GM12878 (cell line): ENCODE data around the gene CACNA2D4. TPM values are rescaled to one million over a fixed set of nuclear protein-coding genes. Genes with fewer than 3 reads are reported as not detected.

ENCODE experiments used
- ATAC-seq: fragments of 200-7000 bp; cut with Tn5 transposase; 3 replicates; pipeline ENCODE4 v1.9.1; 2020; ENCODE audit warnings: mild to moderate bottlenecking, moderate library complexity
- BruUV-seq: library from RNA; stranded (reverse); fragments of 400-500 nt; replicated peaks from 2 replicates; lab custom pipeline; 2021; lab: Mats Ljungman, UMichigan
- CTCF ChIA-PET: fragments of 300-600 bp; sonication (Branson Sonifier 250); formaldehyde crosslinking; extraction: SDS; loops from one replicate; lab custom pipeline; 2021; ENCODE audit warnings: inconsistent platforms; lab: Yijun Ruan, JAX
- POLR2A ChIA-PET: fragments of 350-600 bp; formaldehyde crosslinking; extraction: SDS; loops from one replicate; lab custom pipeline; 2021; ENCODE audit warnings: inconsistent platforms; lab: Charles Lee
- RAD21 ChIA-PET: fragments of 300-600 bp; sonication (Branson Sonifier 250); formaldehyde crosslinking; loops from one replicate; lab custom pipeline; 2023; ENCODE audit warnings: antibody characterized with exemption; ENCODE audit not compliant: unreplicated experiment; lab: Charles Lee
- SMC1A ChIA-PET: fragments of 300-600 bp; sonication (Branson Sonifier 250); formaldehyde crosslinking; loops from one replicate; lab custom pipeline; 2023; ENCODE audit not compliant: unreplicated experiment, uncharacterized antibody; lab: Charles Lee
- DNase-seq: peaks from one replicate; pipeline ENCODE4 v3.0.0-alpha.2; 2011; ENCODE audit warnings: low read depth, low spot score
- FAIRE-seq: peaks from 3 replicates; lab custom pipeline; 2011; peaks lifted over from hg19 to GRCh38; lab: Jason Lieb, UNC
- H2AFZ ChIP-seq: 2 replicates; pipeline ENCODE4 v1.6.0; 2011; ENCODE audit warnings: low read depth, low read length, control low read depth; ENCODE audit not compliant: control insufficient read depth
- H3K27ac ChIP-seq: 2 replicates; pipeline ENCODE4 v1.5.1; 2011; ENCODE audit warnings: control low read depth; ENCODE audit not compliant: control insufficient read depth, insufficient read depth
- H3K27me3 ChIP-seq, 2 experiments: replicated peaks in 1 of 2; 2 replicates each; pipeline versions ENCODE4 v1.6.0 to v1.6.1; 2011; ENCODE audit warnings: low read length in 1 of 2; ENCODE audit not compliant: control insufficient read depth in 2 of 2, insufficient read depth in 2 of 2
- H3K36me3 ChIP-seq, 2 experiments: 2 replicates each; pipeline ENCODE4 v1.5.1; 2011; ENCODE audit warnings: low read length in 1 of 2; ENCODE audit not compliant: control insufficient read depth in 2 of 2, insufficient read depth in 2 of 2
- H3K4me1 ChIP-seq: 2 replicates; pipeline ENCODE4 v1.6.1; 2011; ENCODE audit warnings: mild to moderate bottlenecking, low read length, moderate library complexity, mixed read lengths; ENCODE audit not compliant: control insufficient read depth, insufficient read depth
- H3K4me2 ChIP-seq: 2 replicates; pipeline ENCODE4 v1.6.0; 2011; ENCODE audit warnings: control low read depth; ENCODE audit not compliant: control insufficient read depth, insufficient read depth
- H3K4me3 ChIP-seq: fragments of 200-600 bp; sonication (generic); 2 replicates; pipeline ENCODE4 v1.5.1; 2016
- H3K79me2 ChIP-seq: 2 replicates; pipeline ENCODE4 v1.6.0; 2011; ENCODE audit warnings: low read length; ENCODE audit not compliant: control insufficient read depth, insufficient read depth
- H3K9ac ChIP-seq: 2 replicates; pipeline ENCODE4 v1.8.0; 2011; ENCODE audit warnings: low read length, control low read depth, mixed read lengths; ENCODE audit not compliant: control insufficient read depth, insufficient read depth
- H3K9me3 ChIP-seq: replicated peaks from 3 replicates; pipeline ENCODE4 v1.5.1; 2011; ENCODE audit warnings: mild to moderate bottlenecking, low read length; ENCODE audit not compliant: control insufficient read depth, insufficient read depth
- H4K20me1 ChIP-seq: 2 replicates; pipeline ENCODE4 v1.6.0; 2011; ENCODE audit not compliant: control insufficient read depth, insufficient read depth
- EZH2 ChIP-seq: IDR thresholded peaks from 2 replicates; pipeline ENCODE4 v1.6.1; 2012; ENCODE audit warnings: low read depth, mild to moderate bottlenecking, control low read depth, inconsistent platforms, low read length, borderline replicate concordance; ENCODE audit not compliant: control insufficient read depth
- MXI1 ChIP-seq: fragments of 150-350 bp; IDR thresholded peaks from 2 replicates; pipeline ENCODE4 v1.6.1; 2011; ENCODE audit warnings: low read depth, mild to moderate bottlenecking, inconsistent platforms, low read length, improper control_type of control experiment
- NFIC ChIP-seq: IDR thresholded peaks from 2 replicates; pipeline ENCODE4 v1.6.1; 2012; ENCODE audit warnings: low read depth, mild to moderate bottlenecking, inconsistent platforms, low read length, moderate library complexity
- PAX8 ChIP-seq: fragments of 450-650 bp; IDR thresholded peaks from 2 replicates; pipeline ENCODE4 v1.6.1; 2017; ENCODE audit warnings: mild to moderate bottlenecking, moderate library complexity
- RAD51 ChIP-seq: fragments of 450-650 bp; IDR thresholded peaks from 2 replicates; pipeline ENCODE4 v1.6.1; 2016; ENCODE audit warnings: moderate library complexity, mild to moderate bottlenecking, inconsistent platforms
- SMC3 ChIP-seq: IDR thresholded peaks from 2 replicates; pipeline ENCODE4 v1.6.1; 2011; ENCODE audit warnings: low read length, improper control_type of control experiment, borderline replicate concordance
- ZNF207 ChIP-seq: fragments of 450-650 bp; IDR thresholded peaks from 2 replicates; pipeline ENCODE4 v1.6.1; 2014; ENCODE audit warnings: antibody characterized with exemption, mild to moderate bottlenecking, borderline replicate concordance
- WGBS: methylation state at CpG from one replicate; pipeline ENCODE4 v1.1.6; 2016; ENCODE audit warnings: low lambda C conversion rate; ENCODE audit not compliant: insufficient replicate concordance, insufficient coverage; ENCODE audit errors: missing lambda C conversion rate; 5-methylcytosine and 5-hydroxymethylcytosine counted together
- in situ Hi-C: fragments of 300-500 bp; cut with MboI; formaldehyde crosslinking; loops from 9 replicates; pipeline ENCODE4 v1.14.3; 2018; ENCODE audit warnings: mixed read lengths
- intact Hi-C: fragments of 100-400 bp; cut with micrococcal nuclease; formaldehyde crosslinking; loops from one replicate; pipeline ENCODE4 v1.14.2; 2022; ENCODE audit not compliant: unreplicated experiment
- polyA plus RNA-seq, 11 experiments: library from polyadenylated mRNA; depleted of rRNA in 4 of 11; unstranded in 6 of 11; stranded (reverse) in 5 of 11; fragments of >200 nt; fragmentation: Nextera tagmentation in 4 of 11; fragmentation: Illumina TruSeq in 1 of 11; extraction: Ambion mirVana in 4 of 11; extraction: Trizol in 1 of 11; gene quantifications; 1 replicate in 1 of 11; 2 replicates in 10 of 11; pipeline versions ENCODE4 v1.2.1 to v1.2.3, GENCODE V29; 2011 to 2016; ENCODE audit warnings: inconsistent platforms in 2 of 11, missing spikeins in 2 of 11, low read depth in 1 of 11
- total RNA-seq, 4 experiments: library from RNA; depleted of rRNA in 3 of 4; stranded (reverse); fragments of >200 nt in 3 of 4; fragmentation: Illumina TruSeq in 1 of 4; extraction: Trizol in 1 of 4; gene quantifications; 2 replicates each; pipeline versions ENCODE4 v1.2.1 to v1.2.3, GENCODE V29; 2013 to 2021
- TF ChIP-seq, protein P1 (sequence below): fragments of 450-650 bp; IDR thresholded peaks from 2 replicates; pipeline ENCODE4 v1.6.1; 2017; ENCODE audit warnings: mild to moderate bottlenecking, moderate library complexity
- TF ChIP-seq, protein P2 (sequence below): fragments of 450-650 bp; formaldehyde crosslinking; IDR thresholded peaks from 2 replicates; pipeline ENCODE4 v1.4.0; 2020; ENCODE audit warnings: mild to moderate bottlenecking, moderate library complexity
- TF ChIP-seq, protein P3 (sequence below): IDR thresholded peaks from 2 replicates; pipeline ENCODE4 v1.6.1; 2012; ENCODE audit warnings: improper control_type of control experiment, low read depth, low read length; ENCODE audit not compliant: insufficient replicate concordance

Gene CACNA2D4
- total and polyA plus RNA-seq, 10 of the 15 experiments (the other 5 are each of a cell fraction or from before 2014, with no cell fraction given), result 0.03 to 1.0 (median 0.65) TPM

DNA sequence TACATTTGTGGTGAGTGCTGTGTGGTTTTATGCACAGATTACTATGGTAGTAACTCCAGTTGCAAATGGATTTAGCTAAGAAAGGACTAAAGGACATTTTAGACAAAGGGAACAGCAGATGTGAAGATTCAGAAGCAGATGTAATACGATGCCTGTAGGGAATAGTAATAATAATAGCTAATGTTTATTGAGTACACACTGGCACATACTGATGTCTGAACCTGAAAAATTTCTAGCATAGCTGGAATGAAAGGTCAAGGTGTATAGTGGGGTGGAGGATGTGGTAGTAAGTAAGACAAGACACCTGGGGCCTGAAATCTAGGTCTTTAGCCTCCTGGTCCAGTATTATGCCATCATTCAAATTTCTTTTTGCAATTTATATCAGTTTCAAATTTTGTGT, 152.3 kb downstream of the CACNA2D4 start:
- no peaks in the 10 kb centered on the region for H3K9me3 ChIP-seq
- 95% methylated on average over 1 of the region's 1 CpG for WGBS
- no peaks in the 10 kb centered on the region for H3K27me3 ChIP-seq
- in situ Hi-C loops (no loop called here), intact Hi-C loops (no loop called here)
- POLR2A ChIA-PET, result interaction anchor here (0.9 kb wide), 1 partner anchor 78 kb away, joined by 3 read pairs; no protein-coding TSS in a partner anchor
- H3K79me2 ChIP-seq, result no peaks in the 10 kb centered on the region; the same call in none of the 2 replicates
- H3K27ac ChIP-seq, result no peak overlapping the region
- H3K4me3 ChIP-seq, result no peak overlapping the region
- peaks cover 0 to 4% of the 10 kb centered on the region in 2 experiments; a peak in 3 of 4 replicates for H3K36me3 ChIP-seq
- no TSS peak for BruUV-seq
- RAD21 ChIA-PET, result interaction anchor here (1.4 kb wide), 1 partner anchor 174 kb away, joined by 3 read pairs; no protein-coding TSS in a partner anchor
- DNase-seq, result no peak
- no peaks in the 10 kb centered on the region for H4K20me1 ChIP-seq
- CTCF ChIA-PET, result interaction anchor here (1.2 to 1.8 kb wide), 3 partner anchors 9 to 113 kb away, joined by 3 to 8 read pairs (median 7); no protein-coding TSS in a partner anchor
- no peak overlapping the region for H2AFZ ChIP-seq
- no peaks in the 10 kb centered on the region for H3K4me1 ChIP-seq
- SMC1A ChIA-PET, result interaction anchor here (0.8 kb wide), 1 partner anchor 70 kb away, joined by 4 read pairs; no protein-coding TSS in a partner anchor
- H3K9ac ChIP-seq, result no peak overlapping the region
- FAIRE-seq, result no peak
- no peak overlapping the region for H3K4me2 ChIP-seq
- ATAC-seq, result no peak
- no peak for TF ChIP-seq PAX8
- no peak for TF ChIP-seq NFIC
- TF ChIP-seq, protein P1, sequence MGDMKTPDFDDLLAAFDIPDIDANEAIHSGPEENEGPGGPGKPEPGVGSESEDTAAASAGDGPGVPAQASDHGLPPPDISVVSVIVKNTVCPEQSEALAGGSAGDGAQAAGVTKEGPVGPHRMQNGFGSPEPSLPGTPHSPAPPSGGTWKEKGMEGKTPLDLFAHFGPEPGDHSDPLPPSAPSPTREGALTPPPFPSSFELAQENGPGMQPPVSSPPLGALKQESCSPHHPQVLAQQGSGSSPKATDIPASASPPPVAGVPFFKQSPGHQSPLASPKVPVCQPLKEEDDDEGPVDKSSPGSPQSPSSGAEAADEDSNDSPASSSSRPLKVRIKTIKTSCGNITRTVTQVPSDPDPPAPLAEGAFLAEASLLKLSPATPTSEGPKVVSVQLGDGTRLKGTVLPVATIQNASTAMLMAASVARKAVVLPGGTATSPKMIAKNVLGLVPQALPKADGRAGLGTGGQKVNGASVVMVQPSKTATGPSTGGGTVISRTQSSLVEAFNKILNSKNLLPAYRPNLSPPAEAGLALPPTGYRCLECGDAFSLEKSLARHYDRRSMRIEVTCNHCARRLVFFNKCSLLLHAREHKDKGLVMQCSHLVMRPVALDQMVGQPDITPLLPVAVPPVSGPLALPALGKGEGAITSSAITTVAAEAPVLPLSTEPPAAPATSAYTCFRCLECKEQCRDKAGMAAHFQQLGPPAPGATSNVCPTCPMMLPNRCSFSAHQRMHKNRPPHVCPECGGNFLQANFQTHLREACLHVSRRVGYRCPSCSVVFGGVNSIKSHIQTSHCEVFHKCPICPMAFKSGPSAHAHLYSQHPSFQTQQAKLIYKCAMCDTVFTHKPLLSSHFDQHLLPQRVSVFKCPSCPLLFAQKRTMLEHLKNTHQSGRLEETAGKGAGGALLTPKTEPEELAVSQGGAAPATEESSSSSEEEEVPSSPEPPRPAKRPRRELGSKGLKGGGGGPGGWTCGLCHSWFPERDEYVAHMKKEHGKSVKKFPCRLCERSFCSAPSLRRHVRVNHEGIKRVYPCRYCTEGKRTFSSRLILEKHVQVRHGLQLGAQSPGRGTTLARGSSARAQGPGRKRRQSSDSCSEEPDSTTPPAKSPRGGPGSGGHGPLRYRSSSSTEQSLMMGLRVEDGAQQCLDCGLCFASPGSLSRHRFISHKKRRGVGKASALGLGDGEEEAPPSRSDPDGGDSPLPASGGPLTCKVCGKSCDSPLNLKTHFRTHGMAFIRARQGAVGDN, result no peak
- no peak for TF ChIP-seq ZNF207
- TF ChIP-seq, protein P2, sequence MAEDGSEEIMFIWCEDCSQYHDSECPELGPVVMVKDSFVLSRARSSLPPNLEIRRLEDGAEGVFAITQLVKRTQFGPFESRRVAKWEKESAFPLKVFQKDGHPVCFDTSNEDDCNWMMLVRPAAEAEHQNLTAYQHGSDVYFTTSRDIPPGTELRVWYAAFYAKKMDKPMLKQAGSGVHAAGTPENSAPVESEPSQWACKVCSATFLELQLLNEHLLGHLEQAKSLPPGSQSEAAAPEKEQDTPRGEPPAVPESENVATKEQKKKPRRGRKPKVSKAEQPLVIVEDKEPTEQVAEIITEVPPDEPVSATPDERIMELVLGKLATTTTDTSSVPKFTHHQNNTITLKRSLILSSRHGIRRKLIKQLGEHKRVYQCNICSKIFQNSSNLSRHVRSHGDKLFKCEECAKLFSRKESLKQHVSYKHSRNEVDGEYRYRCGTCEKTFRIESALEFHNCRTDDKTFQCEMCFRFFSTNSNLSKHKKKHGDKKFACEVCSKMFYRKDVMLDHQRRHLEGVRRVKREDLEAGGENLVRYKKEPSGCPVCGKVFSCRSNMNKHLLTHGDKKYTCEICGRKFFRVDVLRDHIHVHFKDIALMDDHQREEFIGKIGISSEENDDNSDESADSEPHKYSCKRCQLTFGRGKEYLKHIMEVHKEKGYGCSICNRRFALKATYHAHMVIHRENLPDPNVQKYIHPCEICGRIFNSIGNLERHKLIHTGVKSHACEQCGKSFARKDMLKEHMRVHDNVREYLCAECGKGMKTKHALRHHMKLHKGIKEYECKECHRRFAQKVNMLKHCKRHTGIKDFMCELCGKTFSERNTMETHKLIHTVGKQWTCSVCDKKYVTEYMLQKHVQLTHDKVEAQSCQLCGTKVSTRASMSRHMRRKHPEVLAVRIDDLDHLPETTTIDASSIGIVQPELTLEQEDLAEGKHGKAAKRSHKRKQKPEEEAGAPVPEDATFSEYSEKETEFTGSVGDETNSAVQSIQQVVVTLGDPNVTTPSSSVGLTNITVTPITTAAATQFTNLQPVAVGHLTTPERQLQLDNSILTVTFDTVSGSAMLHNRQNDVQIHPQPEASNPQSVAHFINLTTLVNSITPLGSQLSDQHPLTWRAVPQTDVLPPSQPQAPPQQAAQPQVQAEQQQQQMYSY (CRISPR knock-in tag), result no peak
- TF ChIP-seq MXI1, result no peak
- TF ChIP-seq, protein P3, sequence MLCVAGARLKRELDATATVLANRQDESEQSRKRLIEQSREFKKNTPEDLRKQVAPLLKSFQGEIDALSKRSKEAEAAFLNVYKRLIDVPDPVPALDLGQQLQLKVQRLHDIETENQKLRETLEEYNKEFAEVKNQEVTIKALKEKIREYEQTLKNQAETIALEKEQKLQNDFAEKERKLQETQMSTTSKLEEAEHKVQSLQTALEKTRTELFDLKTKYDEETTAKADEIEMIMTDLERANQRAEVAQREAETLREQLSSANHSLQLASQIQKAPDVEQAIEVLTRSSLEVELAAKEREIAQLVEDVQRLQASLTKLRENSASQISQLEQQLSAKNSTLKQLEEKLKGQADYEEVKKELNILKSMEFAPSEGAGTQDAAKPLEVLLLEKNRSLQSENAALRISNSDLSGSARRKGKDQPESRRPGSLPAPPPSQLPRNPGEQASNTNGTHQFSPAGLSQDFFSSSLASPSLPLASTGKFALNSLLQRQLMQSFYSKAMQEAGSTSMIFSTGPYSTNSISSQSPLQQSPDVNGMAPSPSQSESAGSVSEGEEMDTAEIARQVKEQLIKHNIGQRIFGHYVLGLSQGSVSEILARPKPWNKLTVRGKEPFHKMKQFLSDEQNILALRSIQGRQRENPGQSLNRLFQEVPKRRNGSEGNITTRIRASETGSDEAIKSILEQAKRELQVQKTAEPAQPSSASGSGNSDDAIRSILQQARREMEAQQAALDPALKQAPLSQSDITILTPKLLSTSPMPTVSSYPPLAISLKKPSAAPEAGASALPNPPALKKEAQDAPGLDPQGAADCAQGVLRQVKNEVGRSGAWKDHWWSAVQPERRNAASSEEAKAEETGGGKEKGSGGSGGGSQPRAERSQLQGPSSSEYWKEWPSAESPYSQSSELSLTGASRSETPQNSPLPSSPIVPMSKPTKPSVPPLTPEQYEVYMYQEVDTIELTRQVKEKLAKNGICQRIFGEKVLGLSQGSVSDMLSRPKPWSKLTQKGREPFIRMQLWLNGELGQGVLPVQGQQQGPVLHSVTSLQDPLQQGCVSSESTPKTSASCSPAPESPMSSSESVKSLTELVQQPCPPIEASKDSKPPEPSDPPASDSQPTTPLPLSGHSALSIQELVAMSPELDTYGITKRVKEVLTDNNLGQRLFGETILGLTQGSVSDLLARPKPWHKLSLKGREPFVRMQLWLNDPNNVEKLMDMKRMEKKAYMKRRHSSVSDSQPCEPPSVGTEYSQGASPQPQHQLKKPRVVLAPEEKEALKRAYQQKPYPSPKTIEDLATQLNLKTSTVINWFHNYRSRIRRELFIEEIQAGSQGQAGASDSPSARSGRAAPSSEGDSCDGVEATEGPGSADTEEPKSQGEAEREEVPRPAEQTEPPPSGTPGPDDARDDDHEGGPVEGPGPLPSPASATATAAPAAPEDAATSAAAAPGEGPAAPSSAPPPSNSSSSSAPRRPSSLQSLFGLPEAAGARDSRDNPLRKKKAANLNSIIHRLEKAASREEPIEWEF, result no peak
- no peak for TF ChIP-seq EZH2
- TF ChIP-seq RAD51, result no peak
- no peak for TF ChIP-seq SMC3
